ENCODE results near the gene TNNT2. TPM values are rescaled to one million over a fixed set of nuclear protein-coding genes. Genes with fewer than 3 reads are reported as not detected.
A peak's percentile ranks its signal among the peaks of the same experiment; 100 is the strongest.

Gene TNNT2
- total RNA-seq, 1 experiment from 2014 or later = 0.90 TPM

- H3K36me3 ChIP-seq (ENCODE audit: insufficient read depth, low read length, poor library complexity, severe bottlenecking) = peaks cover 84% of the 10 kb centered on the region
- no peaks in the 10 kb centered on the region for H3K9me3 ChIP-seq (ENCODE audit: low read depth, low read length, poor library complexity, severe bottlenecking)
- no TSS peak for BruUV-seq (replicated peaks)
- H3K27ac ChIP-seq (ENCODE audit: low read depth, low read length, poor library complexity, severe bottlenecking) = peak overlapping the region; percentile 94
- no peaks in the 10 kb centered on the region for H3K27me3 ChIP-seq (replicated peaks; ENCODE audit: insufficient read depth, low read depth, low read length, poor library complexity)
- CTCF ChIA-PET = no interaction called here
- intact Hi-C loops (cut with micrococcal nuclease; ENCODE audit: unreplicated experiment) = no loop called here
- DNase-seq (ENCODE audit: low spot score) = no peak
- H3K4me3 ChIP-seq (ENCODE audit: low read depth, low read length, poor library complexity, severe bottlenecking) = no peak overlapping the region
- POLR2A ChIA-PET (ENCODE audit: low non-redundant PET) = no interaction called here
- H3K4me1 ChIP-seq (ENCODE audit: insufficient read depth, low read length, poor library complexity, severe bottlenecking) = peaks cover 64% of the 10 kb centered on the region
- TF ChIP-seq EZH2 (IDR thresholded peaks at IDR 0.05; ENCODE audit: borderline replicate concordance, low read depth, low read length, poor library complexity, severe bottlenecking) (no peak), CTCF (conservative IDR thresholded peaks at IDR 0.05; ENCODE audit: low read depth, low read length) (no peak)
Measured at GRCh38 chr1:201313086-201313485, 64.4 kb downstream of the TNNT2 start.

- intact Hi-C loops (cut with micrococcal nuclease; ENCODE audit: unreplicated experiment) = no loop called here
- DNase-seq (ENCODE audit: low spot score) = no peak
- TF ChIP-seq CTCF (conservative IDR thresholded peaks at IDR 0.05; ENCODE audit: low read depth, low read length) = no peak
- TF ChIP-seq EZH2 (IDR thresholded peaks at IDR 0.05; ENCODE audit: borderline replicate concordance, low read depth, low read length, poor library complexity, severe bottlenecking) = no peak
- H3K27me3 ChIP-seq (replicated peaks; ENCODE audit: insufficient read depth, low read depth, low read length, poor library complexity) = no peaks in the 10 kb centered on the region
- ChIA-PET POLR2A (ENCODE audit: low non-redundant PET) (interaction anchor here (0.7 kb wide), 1 partner anchor 34 kb away, joined by 3 read pairs; no protein-coding TSS in a partner anchor), CTCF (no interaction called here)
- H3K36me3 ChIP-seq (ENCODE audit: insufficient read depth, low read length, poor library complexity, severe bottlenecking) = peaks cover 84% of the 10 kb centered on the region
- no TSS peak for BruUV-seq (replicated peaks)
- H3K9me3 ChIP-seq (ENCODE audit: low read depth, low read length, poor library complexity, severe bottlenecking) = no peaks in the 10 kb centered on the region
- H3K27ac ChIP-seq (ENCODE audit: low read depth, low read length, poor library complexity, severe bottlenecking) = peak overlapping the region; percentile 94
- H3K4me1 ChIP-seq (ENCODE audit: insufficient read depth, low read length, poor library complexity, severe bottlenecking) = peaks cover 67% of the 10 kb centered on the region
- no peak overlapping the region for H3K4me3 ChIP-seq (ENCODE audit: low read depth, low read length, poor library complexity, severe bottlenecking)
Measured at GRCh38 chr1:201312298-201312697, 65.2 kb downstream of the TNNT2 start.

- H3K36me3 ChIP-seq (ENCODE audit: insufficient read depth, low read length, poor library complexity, severe bottlenecking) = peaks cover 82% of the 10 kb centered on the region
- peaks cover 74% of the 10 kb centered on the region for H3K4me1 ChIP-seq (ENCODE audit: insufficient read depth, low read length, poor library complexity, severe bottlenecking)
- POLR2A ChIA-PET (ENCODE audit: low non-redundant PET) = no interaction called here
- intact Hi-C loops (cut with micrococcal nuclease; ENCODE audit: unreplicated experiment) = loop anchor here (1.0 kb wide), 1 partner anchor 45 kb away; no protein-coding TSS in a partner anchor
- no peak for TF ChIP-seq EZH2 (IDR thresholded peaks at IDR 0.05; ENCODE audit: borderline replicate concordance, low read depth, low read length, poor library complexity, severe bottlenecking)
- no peak for TF ChIP-seq CTCF (conservative IDR thresholded peaks at IDR 0.05; ENCODE audit: low read depth, low read length)
- no peaks in the 10 kb centered on the region for H3K9me3 ChIP-seq (ENCODE audit: low read depth, low read length, poor library complexity, severe bottlenecking)
- H3K4me3 ChIP-seq (ENCODE audit: low read depth, low read length, poor library complexity, severe bottlenecking) = no peak overlapping the region
- H3K27me3 ChIP-seq (replicated peaks; ENCODE audit: insufficient read depth, low read depth, low read length, poor library complexity) = no peaks in the 10 kb centered on the region
- peak overlapping the region; percentile 94 for H3K27ac ChIP-seq (ENCODE audit: low read depth, low read length, poor library complexity, severe bottlenecking)
- CTCF ChIA-PET = interaction anchor here (0.7 to 1.3 kb wide), 4 partner anchors 11 to 50 kb away, joined by 3 to 5 read pairs (median 3); partner anchors contain the start of gene PKP1
- no TSS peak for BruUV-seq (replicated peaks)
- peak; percentile 92 for DNase-seq (ENCODE audit: low spot score)
Measured at GRCh38 chr1:201311356-201312011, 66.0 kb downstream of the TNNT2 start.

All from A673 (cell line).